Measurements from ENCODE around the gene NCKAP5.

DNA sequence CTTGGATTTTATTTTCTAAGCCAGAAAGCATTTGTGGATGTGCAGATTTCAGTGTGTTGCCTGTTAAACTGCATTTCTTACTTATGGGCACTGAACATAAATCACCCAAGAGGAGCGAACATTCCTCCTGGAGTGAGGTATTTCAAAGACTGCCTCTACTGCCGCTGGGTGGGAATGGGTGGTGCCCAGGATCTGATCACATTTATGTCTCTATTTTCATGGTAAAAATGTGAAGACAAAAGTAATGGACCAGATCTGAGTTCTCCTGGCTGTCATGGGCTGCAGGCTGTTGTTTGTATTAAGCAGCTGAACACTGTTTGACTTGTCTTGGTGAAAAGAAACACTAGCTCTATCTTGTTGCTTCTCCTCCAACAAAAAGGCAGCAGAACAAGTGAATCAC, 251.7 kb downstream of the NCKAP5 start:
- TF ChIP-seq, protein P1, sequence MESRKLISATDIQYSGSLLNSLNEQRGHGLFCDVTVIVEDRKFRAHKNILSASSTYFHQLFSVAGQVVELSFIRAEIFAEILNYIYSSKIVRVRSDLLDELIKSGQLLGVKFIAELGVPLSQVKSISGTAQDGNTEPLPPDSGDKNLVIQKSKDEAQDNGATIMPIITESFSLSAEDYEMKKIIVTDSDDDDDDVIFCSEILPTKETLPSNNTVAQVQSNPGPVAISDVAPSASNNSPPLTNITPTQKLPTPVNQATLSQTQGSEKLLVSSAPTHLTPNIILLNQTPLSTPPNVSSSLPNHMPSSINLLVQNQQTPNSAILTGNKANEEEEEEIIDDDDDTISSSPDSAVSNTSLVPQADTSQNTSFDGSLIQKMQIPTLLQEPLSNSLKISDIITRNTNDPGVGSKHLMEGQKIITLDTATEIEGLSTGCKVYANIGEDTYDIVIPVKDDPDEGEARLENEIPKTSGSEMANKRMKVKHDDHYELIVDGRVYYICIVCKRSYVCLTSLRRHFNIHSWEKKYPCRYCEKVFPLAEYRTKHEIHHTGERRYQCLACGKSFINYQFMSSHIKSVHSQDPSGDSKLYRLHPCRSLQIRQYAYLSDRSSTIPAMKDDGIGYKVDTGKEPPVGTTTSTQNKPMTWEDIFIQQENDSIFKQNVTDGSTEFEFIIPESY (IDR thresholded peaks at IDR 0.05): no peak
- TF ChIP-seq TAF1 (conservative IDR thresholded peaks at IDR 0.05): no peak
- TF ChIP-seq, protein P2, sequence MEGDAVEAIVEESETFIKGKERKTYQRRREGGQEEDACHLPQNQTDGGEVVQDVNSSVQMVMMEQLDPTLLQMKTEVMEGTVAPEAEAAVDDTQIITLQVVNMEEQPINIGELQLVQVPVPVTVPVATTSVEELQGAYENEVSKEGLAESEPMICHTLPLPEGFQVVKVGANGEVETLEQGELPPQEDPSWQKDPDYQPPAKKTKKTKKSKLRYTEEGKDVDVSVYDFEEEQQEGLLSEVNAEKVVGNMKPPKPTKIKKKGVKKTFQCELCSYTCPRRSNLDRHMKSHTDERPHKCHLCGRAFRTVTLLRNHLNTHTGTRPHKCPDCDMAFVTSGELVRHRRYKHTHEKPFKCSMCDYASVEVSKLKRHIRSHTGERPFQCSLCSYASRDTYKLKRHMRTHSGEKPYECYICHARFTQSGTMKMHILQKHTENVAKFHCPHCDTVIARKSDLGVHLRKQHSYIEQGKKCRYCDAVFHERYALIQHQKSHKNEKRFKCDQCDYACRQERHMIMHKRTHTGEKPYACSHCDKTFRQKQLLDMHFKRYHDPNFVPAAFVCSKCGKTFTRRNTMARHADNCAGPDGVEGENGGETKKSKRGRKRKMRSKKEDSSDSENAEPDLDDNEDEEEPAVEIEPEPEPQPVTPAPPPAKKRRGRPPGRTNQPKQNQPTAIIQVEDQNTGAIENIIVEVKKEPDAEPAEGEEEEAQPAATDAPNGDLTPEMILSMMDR (IDR thresholded peaks at IDR 0.05; ENCODE audit: low read depth, low read length, missing input control): no peak
- TF ChIP-seq RAD21 (IDR thresholded peaks at IDR 0.05): no peak
- TF ChIP-seq, protein P3, sequence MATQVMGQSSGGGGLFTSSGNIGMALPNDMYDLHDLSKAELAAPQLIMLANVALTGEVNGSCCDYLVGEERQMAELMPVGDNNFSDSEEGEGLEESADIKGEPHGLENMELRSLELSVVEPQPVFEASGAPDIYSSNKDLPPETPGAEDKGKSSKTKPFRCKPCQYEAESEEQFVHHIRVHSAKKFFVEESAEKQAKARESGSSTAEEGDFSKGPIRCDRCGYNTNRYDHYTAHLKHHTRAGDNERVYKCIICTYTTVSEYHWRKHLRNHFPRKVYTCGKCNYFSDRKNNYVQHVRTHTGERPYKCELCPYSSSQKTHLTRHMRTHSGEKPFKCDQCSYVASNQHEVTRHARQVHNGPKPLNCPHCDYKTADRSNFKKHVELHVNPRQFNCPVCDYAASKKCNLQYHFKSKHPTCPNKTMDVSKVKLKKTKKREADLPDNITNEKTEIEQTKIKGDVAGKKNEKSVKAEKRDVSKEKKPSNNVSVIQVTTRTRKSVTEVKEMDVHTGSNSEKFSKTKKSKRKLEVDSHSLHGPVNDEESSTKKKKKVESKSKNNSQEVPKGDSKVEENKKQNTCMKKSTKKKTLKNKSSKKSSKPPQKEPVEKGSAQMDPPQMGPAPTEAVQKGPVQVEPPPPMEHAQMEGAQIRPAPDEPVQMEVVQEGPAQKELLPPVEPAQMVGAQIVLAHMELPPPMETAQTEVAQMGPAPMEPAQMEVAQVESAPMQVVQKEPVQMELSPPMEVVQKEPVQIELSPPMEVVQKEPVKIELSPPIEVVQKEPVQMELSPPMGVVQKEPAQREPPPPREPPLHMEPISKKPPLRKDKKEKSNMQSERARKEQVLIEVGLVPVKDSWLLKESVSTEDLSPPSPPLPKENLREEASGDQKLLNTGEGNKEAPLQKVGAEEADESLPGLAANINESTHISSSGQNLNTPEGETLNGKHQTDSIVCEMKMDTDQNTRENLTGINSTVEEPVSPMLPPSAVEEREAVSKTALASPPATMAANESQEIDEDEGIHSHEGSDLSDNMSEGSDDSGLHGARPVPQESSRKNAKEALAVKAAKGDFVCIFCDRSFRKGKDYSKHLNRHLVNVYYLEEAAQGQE (IDR thresholded peaks at IDR 0.05): no peak
- TF ChIP-seq EGR1 (IDR thresholded peaks at IDR 0.05; ENCODE audit: low read depth in 2 of 2): no peak
